Chondrocyte (in vitro differentiated cells): Measurements from ENCODE around the gene CD79B. TPM values are rescaled to one million over a fixed set of nuclear protein-coding genes. Genes with fewer than 3 reads are reported as not detected.

Experiments
- DNase-seq: peaks from one replicate; pipeline ENCODE4 v3.0.0; 2021; ENCODE audit warnings: mixed read lengths, low spot score
- H3K27ac Mint-ChIP-seq: one replicate; pipeline ENCODE4 v1.8.0; 2021; ENCODE audit warnings: mild to moderate bottlenecking, moderate library complexity, mixed read lengths; ENCODE audit not compliant: unreplicated experiment
- H3K27me3 Mint-ChIP-seq: 2 replicates; pipeline ENCODE4 v1.8.0; 2021; ENCODE audit warnings: low read depth, mixed read lengths
- H3K36me3 Mint-ChIP-seq: 2 replicates; pipeline ENCODE4 v1.8.0; 2021; ENCODE audit warnings: low read depth, mixed read lengths
- H3K4me1 Mint-ChIP-seq: 2 replicates; pipeline ENCODE4 v1.8.0; 2021; ENCODE audit warnings: low read depth, mild to moderate bottlenecking, mixed read lengths
- H3K4me3 Mint-ChIP-seq: one replicate; pipeline ENCODE4 v1.8.0; 2021; ENCODE audit warnings: mild to moderate bottlenecking, moderate library complexity, mixed read lengths; ENCODE audit not compliant: unreplicated experiment
- H3K9me3 Mint-ChIP-seq: 2 replicates; pipeline ENCODE4 v1.8.0; 2021; ENCODE audit warnings: low read depth, mixed read lengths
- CTCF ChIP-seq: fragments of 200-600 bp; sonication (generic); IDR thresholded peaks from 2 replicates; pipeline ENCODE4 v1.5.0; 2021; ENCODE audit warnings: antibody characterized with exemption, mild to moderate bottlenecking, moderate library complexity
- total RNA-seq: library from RNA; stranded (reverse); gene quantifications from 3 replicates; pipeline ENCODE4 v1.2.1, GENCODE V29; 2021

The CD79B gene
- total RNA-seq, 1 donor from 2014 or later = not detected

GRCh38 chr17:63946440-63947363 is 14.6 kb upstream of the CD79B start:
- no peaks in the 10 kb centered on the region for H3K4me1 Mint-ChIP-seq
- H3K27ac Mint-ChIP-seq = no peak overlapping the region
- H3K27me3 Mint-ChIP-seq = peaks cover 4% of the 10 kb centered on the region
- DNase-seq = no peak
- H3K4me3 Mint-ChIP-seq = no peak overlapping the region
- TF ChIP-seq CTCF = peak; percentile 86
- H3K36me3 Mint-ChIP-seq = no peaks in the 10 kb centered on the region
- H3K9me3 Mint-ChIP-seq = no peaks in the 10 kb centered on the region

- no peak for TF ChIP-seq CTCF
- Mint-ChIP-seq H3K36me3 (no peaks in the 10 kb centered on the region), H3K27me3 (peaks cover 4% of the 10 kb centered on the region), H3K9me3 (no peaks in the 10 kb centered on the region), H3K27ac (no peak overlapping the region), H3K4me3 (no peak overlapping the region), H3K4me1 (no peaks in the 10 kb centered on the region)
- DNase-seq = no peak
Measured at GRCh38 chr17:63945784-63946439, 13.8 kb upstream of the CD79B start.

- Mint-ChIP-seq H3K4me3 (no peak overlapping the region), H3K27ac (no peak overlapping the region), H3K9me3 (no peaks in the 10 kb centered on the region), H3K27me3 (peaks cover 4% of the 10 kb centered on the region), H3K4me1 (no peaks in the 10 kb centered on the region), H3K36me3 (no peaks in the 10 kb centered on the region)
- DNase-seq = no peak
- no peak for TF ChIP-seq CTCF
Measured at GRCh38 chr17:63944736-63945499, 12.8 kb upstream of the CD79B start.

GRCh38 chr17:63943745-63944144 is 11.6 kb upstream of the CD79B start:
- DNase-seq = no peak
- Mint-ChIP-seq H3K9me3 (no peaks in the 10 kb centered on the region), H3K27me3 (peaks cover 4% of the 10 kb centered on the region), H3K36me3 (no peaks in the 10 kb centered on the region), H3K4me1 (no peaks in the 10 kb centered on the region), H3K4me3 (no peak overlapping the region), H3K27ac (no peak overlapping the region)
- TF ChIP-seq CTCF = peak; percentile 27
